ENCODE data around the gene CELA3B. TPM values are rescaled to one million over a fixed set of nuclear protein-coding genes. Genes with fewer than 3 reads are reported as not detected.

The CELA3B gene
- total and polyA plus RNA-seq, 2 of the 13 experiments (the other 11 are each of a cell fraction or from before 2014, with no cell fraction given) = 0.34 TPM; not detected in 1

GRCh38 chr1:22024485-22025367 is 47.9 kb downstream of the CELA3B start (continued):
- TF ChIP-seq, protein P1, sequence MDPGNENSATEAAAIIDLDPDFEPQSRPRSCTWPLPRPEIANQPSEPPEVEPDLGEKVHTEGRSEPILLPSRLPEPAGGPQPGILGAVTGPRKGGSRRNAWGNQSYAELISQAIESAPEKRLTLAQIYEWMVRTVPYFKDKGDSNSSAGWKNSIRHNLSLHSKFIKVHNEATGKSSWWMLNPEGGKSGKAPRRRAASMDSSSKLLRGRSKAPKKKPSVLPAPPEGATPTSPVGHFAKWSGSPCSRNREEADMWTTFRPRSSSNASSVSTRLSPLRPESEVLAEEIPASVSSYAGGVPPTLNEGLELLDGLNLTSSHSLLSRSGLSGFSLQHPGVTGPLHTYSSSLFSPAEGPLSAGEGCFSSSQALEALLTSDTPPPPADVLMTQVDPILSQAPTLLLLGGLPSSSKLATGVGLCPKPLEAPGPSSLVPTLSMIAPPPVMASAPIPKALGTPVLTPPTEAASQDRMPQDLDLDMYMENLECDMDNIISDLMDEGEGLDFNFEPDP (CRISPR knock-in tag; conservative IDR thresholded peaks at IDR 0.05) = no peak
- TF ChIP-seq SALL2 (CRISPR knock-in tag; IDR thresholded peaks at IDR 0.05) = no peak
- TF ChIP-seq ZKSCAN8 (CRISPR knock-in tag; IDR thresholded peaks at IDR 0.05; ENCODE audit: borderline replicate concordance) = no peak
- TF ChIP-seq ZBTB2 (CRISPR knock-in tag; IDR thresholded peaks at IDR 0.05; ENCODE audit: low read depth) = no peak
- TF ChIP-seq SP5 (CRISPR knock-in tag; IDR thresholded peaks at IDR 0.05; ENCODE audit: borderline replicate concordance, low read depth) = no peak
- peak; percentile 58; the same call in 1 of the 2 replicates for TF ChIP-seq ZNF292 (CRISPR knock-in tag; IDR thresholded peaks at IDR 0.05; ENCODE audit: borderline replicate concordance, low read depth)
- no peak for TF ChIP-seq ZBTB38 (CRISPR knock-in tag; IDR thresholded peaks at IDR 0.05)
- no peak for TF ChIP-seq YY1 (IDR thresholded peaks at IDR 0.05; ENCODE audit: insufficient read depth, insufficient replicate concordance, low read depth, low read length)
- no peak for TF ChIP-seq CREM (IDR thresholded peaks at IDR 0.05)
- TF ChIP-seq CREM (CRISPR knock-in tag; IDR thresholded peaks at IDR 0.05) = no peak
- TF ChIP-seq KLF6 (CRISPR knock-in tag; IDR thresholded peaks at IDR 0.05) = no peak
- no peak for TF ChIP-seq SMAD3 (CRISPR knock-in tag; IDR thresholded peaks at IDR 0.05)
- TF ChIP-seq ZUFSP (CRISPR knock-in tag; IDR thresholded peaks at IDR 0.05; ENCODE audit: borderline replicate concordance) = no peak
- TF ChIP-seq ZNF496 (CRISPR knock-in tag; IDR thresholded peaks at IDR 0.05; ENCODE audit: insufficient replicate concordance) = no peak
- TF ChIP-seq HOXA9 (CRISPR knock-in tag; IDR thresholded peaks at IDR 0.05; ENCODE audit: borderline replicate concordance) = no peak
- no peak for TF ChIP-seq ZFP37 (CRISPR knock-in tag; IDR thresholded peaks at IDR 0.05; ENCODE audit: borderline replicate concordance)
- no peak for TF ChIP-seq ZNF567 (CRISPR knock-in tag; IDR thresholded peaks at IDR 0.05; ENCODE audit: borderline replicate concordance)

Data from HepG2 (cell line).